ENCODE results near the gene GAS7. TPM values are rescaled to one million over a fixed set of nuclear protein-coding genes. Genes with fewer than 3 reads are reported as not detected.

GAS7 gene
- polyA plus RNA-seq, 1 donor (not counting 4 experiments of a cell fraction or from before 2014, with no cell fraction given): 0.10 TPM

DNA sequence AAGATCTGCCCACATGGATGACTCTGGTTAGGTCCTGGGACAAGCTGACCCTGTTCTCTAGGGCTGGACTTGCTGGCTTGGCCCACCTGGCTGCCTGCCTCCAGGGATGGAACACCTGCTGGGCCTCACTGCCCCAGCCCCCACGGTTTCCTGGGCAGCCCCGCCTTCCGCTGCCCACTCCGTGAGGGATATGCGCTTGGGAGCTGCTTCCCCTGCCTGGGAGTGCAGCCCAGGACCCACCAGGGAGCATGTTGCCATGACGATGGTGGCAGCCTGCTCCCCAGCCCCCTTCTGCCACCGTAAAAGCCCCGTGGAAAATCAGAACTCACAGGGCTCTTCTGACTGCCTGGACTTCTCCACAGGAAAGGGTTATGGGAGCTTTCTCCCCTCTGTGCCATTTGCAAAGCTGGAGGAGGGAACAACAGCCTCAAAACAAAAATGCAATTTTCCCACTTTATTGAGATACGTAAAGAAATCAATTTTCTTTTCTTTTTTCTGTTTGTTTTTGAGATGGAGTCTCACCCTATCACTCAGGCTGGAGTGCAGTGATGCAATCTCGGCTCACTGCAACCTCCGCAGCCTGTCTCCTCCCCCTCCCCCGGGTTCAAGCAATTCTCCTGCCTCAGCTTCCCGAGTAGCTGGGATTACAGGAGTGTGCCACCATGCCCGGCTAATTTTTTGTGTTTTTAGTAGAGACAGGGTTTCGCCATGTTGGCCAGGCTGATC is 18.0 kb upstream of the GAS7 start:
- H3K4me3 ChIP-seq (ENCODE audit: control insufficient read depth in 2 of 3, extremely low read depth in 1 of 3, insufficient read depth in 2 of 3, low read depth in 1 of 3, low read length in 3 of 3): no peak overlapping the region
- H3K9me1 ChIP-seq (ENCODE audit: control insufficient read depth, extremely low read depth, insufficient read depth, low read length): no peaks in the 10 kb centered on the region
- H3K4me2 ChIP-seq (ENCODE audit: control insufficient read depth, extremely low read depth, insufficient read depth, low read depth, low read length): no peak overlapping the region
- TF ChIP-seq, protein P1, sequence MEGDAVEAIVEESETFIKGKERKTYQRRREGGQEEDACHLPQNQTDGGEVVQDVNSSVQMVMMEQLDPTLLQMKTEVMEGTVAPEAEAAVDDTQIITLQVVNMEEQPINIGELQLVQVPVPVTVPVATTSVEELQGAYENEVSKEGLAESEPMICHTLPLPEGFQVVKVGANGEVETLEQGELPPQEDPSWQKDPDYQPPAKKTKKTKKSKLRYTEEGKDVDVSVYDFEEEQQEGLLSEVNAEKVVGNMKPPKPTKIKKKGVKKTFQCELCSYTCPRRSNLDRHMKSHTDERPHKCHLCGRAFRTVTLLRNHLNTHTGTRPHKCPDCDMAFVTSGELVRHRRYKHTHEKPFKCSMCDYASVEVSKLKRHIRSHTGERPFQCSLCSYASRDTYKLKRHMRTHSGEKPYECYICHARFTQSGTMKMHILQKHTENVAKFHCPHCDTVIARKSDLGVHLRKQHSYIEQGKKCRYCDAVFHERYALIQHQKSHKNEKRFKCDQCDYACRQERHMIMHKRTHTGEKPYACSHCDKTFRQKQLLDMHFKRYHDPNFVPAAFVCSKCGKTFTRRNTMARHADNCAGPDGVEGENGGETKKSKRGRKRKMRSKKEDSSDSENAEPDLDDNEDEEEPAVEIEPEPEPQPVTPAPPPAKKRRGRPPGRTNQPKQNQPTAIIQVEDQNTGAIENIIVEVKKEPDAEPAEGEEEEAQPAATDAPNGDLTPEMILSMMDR (optimal IDR thresholded peaks at IDR 0.05 in 1 of 3, IDR thresholded peaks at IDR 0.05 in 1 of 3, conservative IDR thresholded peaks at IDR 0.05 in 1 of 3; ENCODE audit: extremely low read depth in 1 of 3, insufficient read depth in 2 of 3, low read length in 3 of 3): no peak
- no peak for TF ChIP-seq EZH2 (IDR thresholded peaks at IDR 0.05; ENCODE audit: low read length)
- dilution Hi-C loops (cut with MboI; ENCODE audit: extremely low pct_ligation_motif_present, low sequenced_read_pairs): no loop called here
- H3K79me2 ChIP-seq (ENCODE audit: control insufficient read depth, insufficient read depth, low read length): no peaks in the 10 kb centered on the region
- no peaks in the 10 kb centered on the region for H3K36me3 ChIP-seq (ENCODE audit: control insufficient read depth in 2 of 2, extremely low read depth in 1 of 2, insufficient read depth in 2 of 2, low read length in 2 of 2)
- no peak for FAIRE-seq
- H3K27ac ChIP-seq (ENCODE audit: control insufficient read depth, insufficient read depth, low read length): no peak overlapping the region
- no peak overlapping the region for H3K9ac ChIP-seq (ENCODE audit: control insufficient read depth, extremely low read depth, insufficient read depth, low read length)
- H3K27me3 ChIP-seq (ENCODE audit: control insufficient read depth, extremely low read depth, insufficient read depth, low read length): no peaks in the 10 kb centered on the region
- no peaks in the 10 kb centered on the region for H3K4me1 ChIP-seq (ENCODE audit: control insufficient read depth, extremely low read depth, insufficient read depth, low read length)
- no peak for DNase-seq (ENCODE audit: low read depth, low spot score)
- no peaks in the 10 kb centered on the region for H4K20me1 ChIP-seq (ENCODE audit: control insufficient read depth, extremely low read depth, insufficient read depth, low read length)
- H3K9me3 ChIP-seq (ENCODE audit: control insufficient read depth, low read depth, low read length): no peaks in the 10 kb centered on the region
- no peak overlapping the region for H2AFZ ChIP-seq (ENCODE audit: control insufficient read depth, low read length)

GRCh38 chr17:10215286-10215685 is 16.9 kb upstream of the GAS7 start:
- H3K9me3 ChIP-seq (ENCODE audit: control insufficient read depth, low read depth, low read length): no peaks in the 10 kb centered on the region

More at GRCh38 chr17:10215286-10215685, 16.9 kb upstream of the GAS7 start:
- no peak overlapping the region for H3K4me3 ChIP-seq (ENCODE audit: control insufficient read depth in 2 of 3, extremely low read depth in 1 of 3, insufficient read depth in 2 of 3, low read depth in 1 of 3, low read length in 3 of 3)
- TF ChIP-seq EZH2 (IDR thresholded peaks at IDR 0.05; ENCODE audit: low read length): no peak
- TF ChIP-seq, protein P1 (optimal IDR thresholded peaks at IDR 0.05 in 1 of 3, IDR thresholded peaks at IDR 0.05 in 1 of 3, conservative IDR thresholded peaks at IDR 0.05 in 1 of 3; ENCODE audit: extremely low read depth in 1 of 3, insufficient read depth in 2 of 3, low read length in 3 of 3): no peak
- FAIRE-seq (no peak), DNase-seq (ENCODE audit: low read depth, low spot score) (no peak)
- H3K4me1 ChIP-seq (ENCODE audit: control insufficient read depth, extremely low read depth, insufficient read depth, low read length): no peaks in the 10 kb centered on the region
- no peaks in the 10 kb centered on the region for H3K79me2 ChIP-seq (ENCODE audit: control insufficient read depth, insufficient read depth, low read length)
- H3K27ac ChIP-seq (ENCODE audit: control insufficient read depth, insufficient read depth, low read length): no peak overlapping the region
- dilution Hi-C loops (cut with MboI; ENCODE audit: extremely low pct_ligation_motif_present, low sequenced_read_pairs): no loop called here
- H3K9me1 ChIP-seq (ENCODE audit: control insufficient read depth, extremely low read depth, insufficient read depth, low read length): no peaks in the 10 kb centered on the region
- no peak overlapping the region for H3K9ac ChIP-seq (ENCODE audit: control insufficient read depth, extremely low read depth, insufficient read depth, low read length)
- no peaks in the 10 kb centered on the region for H3K36me3 ChIP-seq (ENCODE audit: control insufficient read depth in 2 of 2, extremely low read depth in 1 of 2, insufficient read depth in 2 of 2, low read length in 2 of 2)
- H2AFZ ChIP-seq (ENCODE audit: control insufficient read depth, low read length): no peak overlapping the region
- no peaks in the 10 kb centered on the region for H4K20me1 ChIP-seq (ENCODE audit: control insufficient read depth, extremely low read depth, insufficient read depth, low read length)
- no peak overlapping the region for H3K4me2 ChIP-seq (ENCODE audit: control insufficient read depth, extremely low read depth, insufficient read depth, low read depth, low read length)
- H3K27me3 ChIP-seq (ENCODE audit: control insufficient read depth, extremely low read depth, insufficient read depth, low read length): no peaks in the 10 kb centered on the region

Data from keratinocyte (primary cell).